ENCODE results near the gene EHMT1. TPM values are rescaled to one million over a fixed set of nuclear protein-coding genes. Genes with fewer than 3 reads are reported as not detected.

EHMT1 gene
- total and polyA plus RNA-seq, 2 of the 8 experiments (the other 6 are each of a cell fraction or from before 2014, with no cell fraction given): 95.7 to 163 TPM

GRCh38 chr9:137660144-137660543 is 41.3 kb downstream of the EHMT1 start (continued):
- no peak for TF ChIP-seq SP1 (IDR thresholded peaks at IDR 0.05; ENCODE audit: low read depth, low read length)
- no peak for TF ChIP-seq RXRA (IDR thresholded peaks at IDR 0.05; ENCODE audit: insufficient read depth, low read depth, low read length)

Measured in H1 (cell line).